Measurements from ENCODE around the gene COLEC12.

Gene COLEC12

DNA sequence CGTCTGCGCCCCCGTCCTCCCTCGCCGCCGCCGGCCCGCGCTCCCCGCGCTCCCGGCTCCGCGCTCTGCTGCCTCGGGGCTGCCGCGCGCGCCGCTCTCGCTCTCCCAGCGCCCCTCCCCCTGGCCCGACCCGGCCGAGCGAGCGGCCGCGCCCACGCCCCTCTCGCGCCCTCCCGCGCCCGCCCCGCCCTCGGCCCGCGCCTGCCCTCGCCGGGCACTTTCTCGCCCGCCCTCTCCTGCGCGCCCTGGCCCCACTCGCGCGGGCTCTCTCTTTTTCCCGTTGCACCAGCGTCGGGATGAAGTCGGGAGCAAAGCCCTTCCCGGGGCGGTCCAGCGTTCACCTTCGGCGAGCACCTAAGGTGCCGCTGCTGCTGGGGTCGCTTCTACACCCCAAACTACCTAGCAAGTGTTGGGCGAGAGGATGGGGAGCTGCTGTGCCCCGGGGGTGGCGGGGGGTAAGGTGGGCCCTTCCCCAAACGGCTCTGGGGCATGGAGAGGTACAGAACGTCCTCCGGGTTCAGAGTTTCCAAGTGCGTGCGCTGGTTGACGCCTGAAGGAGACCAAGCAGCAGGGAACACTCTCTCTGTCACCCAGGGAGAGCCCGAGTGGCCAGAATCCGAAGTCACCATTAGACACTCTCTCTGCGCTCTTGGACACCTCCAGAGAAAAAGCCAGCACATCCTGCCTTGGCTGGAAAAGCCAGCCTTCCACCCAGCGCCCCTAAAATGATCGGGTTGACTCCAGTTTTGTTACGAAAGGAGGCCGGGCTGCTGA, at the start of gene COLEC12:
COLEC12 (minus strand) TSS at position 70 of the 774 bp plus-strand sequence. CDS start 187 bp downstream, outside the sequence.
- no peak for DNase-seq (ENCODE audit: low spot score)

DNA sequence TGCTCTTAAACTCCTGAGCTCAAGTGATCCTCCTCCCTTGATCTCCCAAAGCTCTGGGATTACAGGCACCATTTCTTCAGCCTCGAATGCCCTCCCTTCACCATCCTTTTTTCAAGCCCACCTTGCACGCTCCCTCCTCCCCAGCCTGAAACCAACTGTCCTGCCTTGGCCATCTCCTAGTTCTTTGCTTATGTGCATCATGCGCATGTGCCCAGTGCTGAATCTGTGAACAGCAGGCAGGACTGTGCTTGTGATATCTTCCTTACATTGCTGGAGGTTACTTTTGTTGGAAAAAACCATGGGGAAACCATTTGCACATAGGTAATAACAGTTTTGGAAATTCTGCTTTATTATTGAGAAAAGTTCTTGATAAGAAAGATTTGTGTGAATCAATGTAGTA, 49.5 kb upstream of the COLEC12 start:
- DNase-seq (ENCODE audit: low spot score), result no peak

DNA sequence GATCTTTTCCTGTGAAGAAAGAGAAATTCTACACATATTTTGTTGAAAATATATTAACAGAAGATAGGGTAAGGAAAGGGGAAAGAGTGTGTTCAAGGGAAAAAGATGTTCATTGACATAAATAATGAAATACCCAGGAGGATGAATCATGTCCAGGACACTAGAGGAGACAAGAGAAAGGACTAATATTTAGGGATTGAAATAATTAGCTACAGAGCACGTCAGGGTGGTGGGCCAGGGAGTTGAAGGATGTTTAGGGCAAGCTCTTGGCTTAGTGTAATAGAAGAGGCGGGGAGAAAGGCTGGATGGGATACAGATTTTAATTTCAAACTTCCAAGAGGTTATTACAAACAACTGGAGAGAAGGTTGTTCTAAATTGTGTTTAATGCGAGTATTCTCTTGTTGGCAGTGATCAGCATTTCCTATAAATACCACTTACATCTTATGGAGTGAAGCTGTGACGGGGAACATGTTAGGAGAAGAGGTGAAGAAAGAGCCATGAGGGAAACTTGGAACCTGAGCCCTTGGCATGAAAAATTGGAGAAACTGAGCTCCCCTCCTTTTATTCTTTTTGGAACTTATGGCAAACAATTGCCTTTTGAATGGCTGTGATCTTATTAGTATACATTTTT, 43.1 kb upstream of the COLEC12 start:
- no peak for DNase-seq (ENCODE audit: low spot score)

DNA sequence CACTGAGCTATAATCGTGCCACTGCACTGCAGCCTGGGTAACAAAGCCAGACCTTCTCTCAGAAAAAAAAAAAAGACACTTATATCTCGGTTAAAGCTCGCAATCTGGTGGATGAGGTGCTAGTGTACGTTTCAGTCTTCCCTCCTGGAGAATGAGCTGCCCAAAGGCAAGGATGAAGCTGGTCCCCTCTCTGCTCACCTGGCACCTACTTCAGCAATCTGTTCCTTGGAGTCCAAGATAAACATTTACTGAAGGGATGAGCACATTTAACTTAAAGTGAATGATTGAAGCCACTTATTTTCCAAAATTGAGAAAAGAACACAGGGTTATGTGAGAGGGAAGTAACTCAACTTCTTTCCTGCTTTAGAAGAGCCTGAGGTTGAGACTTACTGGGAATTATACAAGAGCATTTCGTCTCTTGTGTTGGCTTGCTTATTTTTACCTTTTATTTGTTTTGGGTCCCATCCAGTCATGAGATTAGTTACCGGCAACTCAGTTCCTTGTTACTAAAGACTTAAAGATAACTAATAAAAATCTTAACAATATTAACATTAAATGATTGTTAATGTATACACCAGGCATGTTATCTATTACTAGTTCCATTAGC, 33.6 kb upstream of the COLEC12 start:
- DNase-seq (ENCODE audit: low spot score), result no peak

DNA sequence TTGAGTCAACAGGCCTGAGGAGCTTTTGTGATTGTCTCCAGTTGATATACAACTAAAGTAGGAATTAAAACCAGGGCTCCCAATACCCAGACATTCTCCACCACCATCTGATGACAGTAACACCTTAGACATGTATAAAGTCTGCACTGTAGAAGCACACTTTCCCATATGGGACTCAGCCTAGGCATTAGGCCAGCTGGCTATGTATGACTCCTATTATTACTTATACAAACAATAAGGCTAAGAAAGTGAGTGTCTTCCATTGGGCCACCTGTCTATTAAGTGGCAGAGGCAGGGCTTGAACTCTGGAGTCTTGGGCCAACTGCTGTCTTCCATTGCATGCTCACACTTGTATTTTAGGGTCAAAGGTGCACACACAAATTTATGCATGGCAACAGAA, 32.1 kb upstream of the COLEC12 start:
- no peak for DNase-seq (ENCODE audit: low spot score)

DNA sequence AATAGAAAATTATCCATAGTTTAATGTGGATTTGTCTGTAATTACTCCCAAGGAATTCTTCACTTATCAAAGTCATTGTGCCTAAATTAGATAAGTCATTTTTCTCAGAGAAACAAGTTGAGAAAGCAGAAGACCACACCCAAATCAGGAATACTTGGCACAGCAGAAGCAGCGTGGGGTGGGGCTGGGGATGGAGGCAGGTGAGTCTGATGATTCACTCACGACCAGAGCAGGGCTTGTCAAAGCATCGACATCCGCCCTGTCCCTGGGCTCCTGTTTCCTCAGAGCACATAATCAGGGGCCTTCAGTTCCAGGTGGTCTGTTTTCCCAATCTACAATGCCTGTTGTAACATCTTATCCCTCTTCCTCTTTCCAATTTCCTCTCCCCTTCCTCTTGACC, 31.5 kb upstream of the COLEC12 start:
- no peak for DNase-seq (ENCODE audit: low spot score)

DNA sequence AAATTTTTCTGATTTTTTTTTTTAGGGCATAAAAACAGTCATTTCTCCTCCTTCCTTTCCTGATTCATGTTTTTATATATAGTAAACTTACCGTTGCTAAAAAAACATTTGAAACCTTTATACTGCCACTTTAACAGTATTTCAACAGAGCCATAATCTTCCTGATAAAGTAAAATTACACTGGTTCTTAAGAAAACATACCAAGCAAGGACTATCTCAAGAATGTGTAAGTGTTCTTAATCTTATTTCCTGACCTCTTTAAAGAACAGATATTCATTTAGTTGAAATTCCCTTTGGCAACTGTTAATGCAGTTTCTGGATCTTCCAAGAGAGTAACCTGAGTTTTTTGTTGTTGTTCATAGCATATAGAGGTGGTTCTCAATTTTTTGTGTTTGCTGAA, 26.6 kb upstream of the COLEC12 start:
- no peak for DNase-seq (ENCODE audit: low spot score)

DNA sequence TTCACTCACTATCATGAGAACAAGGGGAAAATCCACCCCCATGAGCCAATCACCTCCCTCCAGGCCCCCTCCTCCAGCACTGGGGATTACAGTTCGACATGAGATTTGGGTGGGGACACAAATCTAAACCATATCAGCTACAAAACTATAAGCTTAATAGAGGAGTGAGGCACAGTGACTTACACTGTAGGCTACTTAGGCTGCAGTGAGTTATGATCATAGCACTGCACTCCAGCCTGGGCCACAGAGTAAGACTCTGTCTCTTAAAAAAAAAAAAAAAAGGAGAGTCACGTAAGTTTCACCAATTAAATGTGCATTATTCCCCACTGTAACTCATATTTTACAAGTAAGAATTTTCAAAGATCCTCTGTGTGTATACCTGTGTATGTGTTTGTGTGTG, 26.2 kb upstream of the COLEC12 start:
- DNase-seq (ENCODE audit: low spot score), result no peak

DNA sequence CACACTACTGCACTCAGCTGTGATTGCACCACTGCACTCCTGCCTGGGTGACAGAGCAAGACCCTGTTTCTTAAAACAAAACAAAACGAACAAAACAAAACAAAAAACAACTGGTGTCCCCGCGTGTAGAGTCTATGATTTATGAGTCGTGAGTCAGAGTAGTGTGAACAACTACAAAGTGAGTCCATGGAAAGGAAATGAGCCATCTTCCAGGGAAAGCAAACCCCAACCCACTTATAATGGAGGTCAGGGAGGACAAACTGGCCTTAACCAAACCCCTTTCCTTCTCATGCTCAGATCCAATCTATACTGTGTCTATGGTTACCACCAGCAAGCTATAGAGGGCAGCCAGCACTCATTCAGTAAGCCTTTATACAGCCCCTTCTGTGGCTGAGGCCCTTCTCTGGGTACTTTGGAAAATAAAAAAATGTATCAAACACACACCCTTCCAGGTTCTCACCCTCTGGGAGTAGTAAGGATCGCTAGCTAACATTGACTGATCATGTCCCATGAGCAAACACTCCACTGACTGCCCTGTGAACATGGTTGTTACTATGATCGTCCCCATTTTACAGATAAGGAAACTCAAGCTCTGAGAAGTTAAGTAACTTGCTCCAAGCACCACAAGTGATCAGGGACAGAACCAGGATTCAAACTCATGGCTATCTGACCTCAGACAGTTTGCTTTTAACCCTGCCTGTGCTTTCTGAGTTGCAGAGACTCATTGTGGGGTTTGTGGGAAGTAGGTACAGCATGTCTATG, 24.7 kb upstream of the COLEC12 start:
- DNase-seq (ENCODE audit: low spot score), result no peak

DNA sequence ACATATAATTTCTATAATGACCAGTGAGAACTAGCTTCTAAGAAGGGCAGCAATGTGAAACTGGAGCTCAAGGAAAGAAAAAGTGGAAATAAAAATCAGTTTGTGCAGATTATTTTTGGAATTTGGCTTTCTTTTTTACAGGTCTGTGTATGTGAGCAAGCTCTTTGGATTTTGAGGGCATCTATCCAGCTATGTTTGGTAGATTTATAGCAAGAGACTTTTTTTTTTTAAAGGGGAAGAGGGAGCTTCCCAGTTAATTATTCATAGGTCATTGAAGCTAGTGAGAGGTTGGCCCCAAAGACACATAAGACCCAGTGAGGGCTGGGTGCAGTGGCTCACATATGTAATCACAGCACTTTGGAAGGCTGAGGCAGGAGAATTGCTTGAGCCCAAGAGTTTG, 24.0 kb upstream of the COLEC12 start:
- no peak for DNase-seq (ENCODE audit: low spot score)

DNA sequence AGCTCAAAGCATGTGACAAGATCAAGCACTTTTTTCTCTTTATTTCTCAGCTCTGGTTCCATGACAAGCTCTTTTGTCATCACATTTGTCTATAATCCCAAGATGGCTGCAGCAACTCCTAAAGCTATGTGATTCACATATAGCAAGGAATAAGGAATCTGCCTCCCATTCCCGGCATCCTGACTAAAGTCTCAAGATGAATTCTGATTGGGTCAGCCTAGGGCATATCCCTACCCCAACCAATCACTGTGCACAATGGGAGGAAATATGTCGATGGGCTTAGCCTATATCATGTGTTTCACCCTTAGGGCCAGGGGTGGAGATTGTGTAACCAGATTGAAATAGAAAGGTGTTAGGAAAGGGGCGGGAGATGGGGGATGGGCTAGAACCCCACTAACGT, 23.1 kb upstream of the COLEC12 start:
- DNase-seq (ENCODE audit: low spot score), result no peak

DNA sequence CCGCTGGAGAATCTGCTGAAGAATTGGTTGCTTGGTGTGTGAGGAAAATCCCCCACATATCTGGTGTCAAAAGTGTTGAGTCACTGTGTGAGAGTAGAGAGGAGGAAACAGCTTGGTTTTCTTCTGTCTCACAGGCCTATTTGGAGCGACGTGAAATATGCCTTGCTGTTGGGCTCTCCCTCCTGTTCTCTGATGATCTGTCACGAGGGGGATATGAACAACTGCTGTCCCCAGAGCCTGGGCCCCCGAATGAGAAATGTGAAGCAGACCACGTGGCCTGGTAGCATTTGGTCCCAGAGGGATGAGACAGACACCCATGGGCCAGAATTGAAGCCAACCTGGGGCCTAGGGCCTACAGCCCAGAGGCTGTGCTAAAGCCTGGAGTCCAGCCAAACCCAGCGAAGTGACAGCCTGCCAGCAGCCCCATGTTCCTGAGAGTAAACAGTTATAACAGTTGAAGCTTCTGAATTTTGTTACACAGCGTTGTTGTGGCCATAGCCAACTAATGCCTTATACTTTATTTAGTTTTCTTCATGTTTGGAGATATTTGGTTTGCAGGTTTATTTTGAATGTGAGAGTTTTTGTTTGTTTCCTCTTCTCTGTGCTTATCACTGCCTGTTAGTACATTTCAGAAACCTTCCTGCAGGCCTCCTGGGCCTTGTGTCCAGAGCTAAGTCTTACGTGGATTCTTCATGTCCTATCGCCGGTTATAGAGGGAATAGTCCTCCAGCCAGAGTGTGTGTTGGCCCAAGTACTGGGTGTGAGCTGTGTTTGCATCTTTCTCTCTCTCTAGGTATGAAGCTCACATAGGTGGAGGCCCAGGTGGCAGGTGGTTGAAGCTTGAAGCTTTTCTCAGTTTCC, 18.7 kb upstream of the COLEC12 start:
- DNase-seq (ENCODE audit: low spot score), result no peak

DNA sequence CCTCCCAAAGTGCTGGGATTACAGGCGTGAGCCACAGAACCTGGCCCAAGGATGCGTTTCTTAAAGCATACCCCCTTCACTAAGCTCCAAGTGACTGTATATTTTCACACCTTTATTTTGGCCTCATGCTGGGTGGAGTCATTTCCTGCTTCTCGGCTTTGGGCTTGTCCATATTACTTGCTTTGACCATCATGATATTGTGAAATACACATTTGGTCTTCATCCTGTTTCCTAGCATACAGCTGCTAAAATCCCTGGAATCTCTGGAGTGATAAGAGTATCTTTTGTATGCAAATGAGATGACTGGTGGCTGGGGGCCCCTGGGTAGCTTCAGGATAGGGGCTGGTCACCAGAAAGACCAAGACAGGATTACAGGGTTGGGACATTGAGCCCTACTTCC, 17.6 kb upstream of the COLEC12 start:
- DNase-seq (ENCODE audit: low spot score), result no peak

DNA sequence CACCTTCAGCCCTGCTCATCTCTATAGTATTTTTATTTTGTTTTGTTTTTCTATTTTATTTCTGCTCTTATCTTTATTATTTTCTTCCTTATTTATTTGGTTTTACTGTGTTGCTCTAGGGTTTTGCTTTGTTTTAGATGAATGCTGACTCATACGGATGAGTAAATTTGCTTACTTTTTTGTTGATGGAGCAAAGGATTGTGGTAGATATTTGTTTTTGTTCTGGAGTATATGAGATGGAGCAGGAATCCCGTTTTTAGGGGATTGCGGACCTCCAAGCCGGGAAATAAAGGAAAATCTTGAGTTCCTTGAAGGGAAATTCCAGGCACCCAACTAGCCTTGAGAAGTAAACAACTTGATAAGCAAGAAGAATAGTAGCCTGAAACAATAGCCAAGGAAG, 15.3 kb upstream of the COLEC12 start:
- DNase-seq (ENCODE audit: low spot score), result no peak

DNA sequence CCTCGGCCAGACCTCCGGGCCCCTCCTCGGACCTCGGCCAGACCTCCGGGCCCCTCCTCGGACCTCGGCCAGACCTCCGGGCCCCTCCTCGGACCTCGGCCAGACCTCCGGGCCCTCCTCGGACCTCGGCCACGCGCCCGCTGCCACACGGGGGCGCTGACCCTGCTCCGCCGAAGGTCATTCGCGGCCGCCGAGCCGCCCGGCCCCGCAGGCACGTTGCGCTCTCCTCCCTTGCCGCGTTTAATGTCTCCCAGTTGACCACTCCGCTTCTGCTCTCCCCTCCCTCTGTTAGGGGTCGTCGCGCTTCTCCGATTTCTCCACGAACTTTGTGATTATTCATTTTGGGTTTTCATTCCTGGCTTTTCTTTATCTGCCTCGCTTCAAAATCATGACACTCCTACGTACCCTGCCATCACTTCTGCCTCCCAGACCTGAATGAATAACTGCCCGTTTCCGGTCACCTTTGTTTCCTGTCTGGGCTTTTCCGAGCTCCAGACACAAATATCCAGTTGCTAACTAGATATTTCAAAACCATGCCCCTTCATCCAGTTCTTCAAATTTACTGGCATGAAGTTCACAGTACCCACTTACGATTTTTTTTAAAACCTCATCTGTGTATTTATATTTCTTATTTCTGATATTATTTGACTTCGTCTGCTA, 14.8 kb upstream of the COLEC12 start:
- no peak for DNase-seq (ENCODE audit: low spot score)

DNA sequence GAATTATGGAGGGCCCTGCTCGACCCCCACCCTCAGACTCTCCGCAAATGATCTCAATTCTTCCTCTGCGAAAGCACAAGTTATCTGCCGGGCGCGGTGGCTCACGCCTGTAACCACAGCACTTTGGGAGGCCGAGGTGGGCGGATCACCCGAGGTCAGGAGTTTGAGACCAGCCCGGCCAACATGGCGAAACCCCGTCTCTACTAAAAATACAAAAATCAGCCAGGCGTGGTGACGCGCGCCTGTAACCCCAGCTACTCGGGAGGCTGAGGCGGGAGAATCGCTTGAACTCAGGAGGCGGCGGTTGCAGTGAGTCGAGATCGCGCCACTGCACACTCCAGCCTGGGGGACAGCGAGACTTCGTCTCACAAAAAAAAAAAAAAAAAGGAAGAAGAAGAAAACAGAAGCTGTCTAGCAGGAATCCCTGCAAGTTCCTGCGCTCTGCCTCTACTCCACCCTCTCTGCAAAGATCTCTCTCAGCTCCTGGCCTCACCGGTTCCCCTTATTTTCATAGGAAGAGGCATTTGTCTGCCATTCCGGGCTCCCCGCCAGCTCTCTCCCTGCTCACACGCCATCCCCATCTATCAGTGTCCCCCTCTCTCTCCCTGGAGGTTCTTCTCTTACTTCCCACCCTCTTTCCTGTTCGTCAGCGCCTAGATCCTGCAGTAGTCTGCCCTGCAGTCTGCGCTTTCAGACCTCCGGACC, 13.5 kb upstream of the COLEC12 start:
- DNase-seq (ENCODE audit: low spot score), result no peak

DNA sequence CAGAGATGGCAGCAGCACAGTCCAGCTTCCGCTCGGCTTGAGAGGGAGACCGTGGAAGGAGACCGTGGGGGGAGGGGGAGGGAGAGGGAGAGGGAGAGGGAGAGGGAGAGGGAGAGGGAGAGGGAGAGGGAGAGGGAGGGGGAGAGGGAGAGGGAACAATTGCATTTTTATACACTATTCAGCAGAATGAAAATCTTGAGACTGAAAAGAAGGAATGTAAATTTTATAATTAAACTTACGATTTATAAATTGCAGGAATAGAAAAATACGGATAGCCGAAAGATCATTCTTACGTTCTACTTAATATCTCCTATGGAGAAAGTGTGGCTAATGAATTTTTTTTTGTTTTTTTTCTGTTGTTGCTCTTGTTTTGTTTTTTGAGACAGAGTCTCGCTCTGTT, 12.5 kb upstream of the COLEC12 start:
- no peak for DNase-seq (ENCODE audit: low spot score)

DNA sequence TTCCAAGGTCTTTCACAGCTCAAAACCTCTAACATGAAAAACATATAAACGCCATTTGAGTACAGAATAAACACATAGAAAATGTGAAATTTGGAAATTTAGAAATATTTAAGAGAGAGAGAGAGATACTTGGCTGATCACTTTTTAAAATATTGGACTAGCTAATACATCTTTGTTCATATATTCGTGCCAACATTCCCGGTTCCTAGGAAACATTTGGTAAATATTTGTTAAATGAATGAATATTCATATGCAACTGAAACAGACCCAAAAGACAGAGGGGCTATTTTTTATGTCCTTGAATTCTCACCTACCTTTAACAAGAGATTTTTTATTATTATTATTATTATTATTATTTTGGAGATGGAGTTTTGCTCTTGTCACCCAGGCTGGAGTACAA, 8.3 kb upstream of the COLEC12 start:
- DNase-seq (ENCODE audit: low spot score), result no peak

DNA sequence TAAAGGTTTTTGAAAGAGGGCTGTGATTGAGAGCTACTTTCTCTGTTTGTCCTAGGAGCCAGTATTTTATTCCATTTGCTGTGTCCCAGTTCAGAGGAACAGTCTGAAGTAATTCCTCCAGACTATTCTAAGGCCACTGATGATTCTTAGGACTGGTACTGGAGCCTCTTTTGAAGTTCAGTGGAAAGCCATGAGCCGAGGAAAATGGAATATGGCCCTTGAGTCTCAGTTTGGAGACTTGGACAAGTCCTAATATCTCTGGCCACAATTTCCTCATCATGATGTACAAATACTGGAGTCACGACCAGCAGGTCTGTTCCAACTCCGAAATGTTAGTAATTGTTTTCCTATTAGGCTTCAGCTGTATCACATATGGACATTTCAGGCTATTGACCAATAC, 7.1 kb upstream of the COLEC12 start:
- DNase-seq (ENCODE audit: low spot score), result no peak

DNA sequence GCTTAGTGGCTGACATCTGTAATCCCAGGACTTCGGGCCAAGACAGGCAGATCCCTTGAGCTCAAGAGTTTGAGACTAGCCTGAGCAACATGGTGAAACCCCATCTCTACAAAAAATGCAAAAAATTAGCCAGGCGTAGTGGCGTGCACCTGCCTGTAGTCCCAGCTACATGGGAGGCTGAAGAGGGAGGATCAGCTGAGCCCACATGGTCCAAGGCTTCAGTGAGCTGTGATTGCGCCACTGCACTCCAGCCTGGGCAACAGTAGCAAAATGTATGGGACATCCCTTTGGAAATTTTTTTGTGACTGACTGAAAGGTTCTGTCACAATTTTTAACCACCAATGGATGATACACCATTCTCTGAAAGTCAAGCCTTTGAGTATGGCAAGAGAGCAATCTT, 6.3 kb upstream of the COLEC12 start:
- no peak for DNase-seq (ENCODE audit: low spot score)

DNA sequence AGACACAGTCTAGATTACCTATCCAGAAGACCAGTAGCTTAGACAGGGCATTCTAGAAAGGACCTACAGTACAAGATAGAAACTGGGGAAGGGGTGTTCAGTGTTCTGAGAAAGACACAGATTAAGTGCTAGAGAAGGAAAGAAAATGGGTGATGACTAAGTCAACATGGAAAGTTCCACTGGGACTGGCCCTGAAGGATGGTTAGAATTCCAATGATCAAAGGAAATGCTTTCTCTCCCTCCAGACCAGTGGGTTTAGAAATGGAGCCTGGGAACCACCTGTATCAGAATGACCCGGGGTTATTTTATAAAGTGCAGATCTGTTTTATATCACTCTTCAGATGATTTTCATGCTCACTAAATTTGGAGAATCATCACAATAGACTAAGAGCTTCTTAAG, 5.8 kb upstream of the COLEC12 start:
- DNase-seq (ENCODE audit: low spot score), result no peak

Measured in cerebellar cortex (tissue), 1 donor.